GM18870 (cell line): ENCODE measurements around the gene ECHDC1.
A peak's percentile ranks its signal among the peaks of the same experiment; 100 is the strongest.

Source experiments
- ATAC-seq: cut with Tn5 transposase; IDR thresholded peaks from one replicate; pipeline ENCODE4 v1.9.1; 2021; ENCODE audit warnings: moderate library complexity; ENCODE audit not compliant: unreplicated experiment

Gene ECHDC1

DNA sequence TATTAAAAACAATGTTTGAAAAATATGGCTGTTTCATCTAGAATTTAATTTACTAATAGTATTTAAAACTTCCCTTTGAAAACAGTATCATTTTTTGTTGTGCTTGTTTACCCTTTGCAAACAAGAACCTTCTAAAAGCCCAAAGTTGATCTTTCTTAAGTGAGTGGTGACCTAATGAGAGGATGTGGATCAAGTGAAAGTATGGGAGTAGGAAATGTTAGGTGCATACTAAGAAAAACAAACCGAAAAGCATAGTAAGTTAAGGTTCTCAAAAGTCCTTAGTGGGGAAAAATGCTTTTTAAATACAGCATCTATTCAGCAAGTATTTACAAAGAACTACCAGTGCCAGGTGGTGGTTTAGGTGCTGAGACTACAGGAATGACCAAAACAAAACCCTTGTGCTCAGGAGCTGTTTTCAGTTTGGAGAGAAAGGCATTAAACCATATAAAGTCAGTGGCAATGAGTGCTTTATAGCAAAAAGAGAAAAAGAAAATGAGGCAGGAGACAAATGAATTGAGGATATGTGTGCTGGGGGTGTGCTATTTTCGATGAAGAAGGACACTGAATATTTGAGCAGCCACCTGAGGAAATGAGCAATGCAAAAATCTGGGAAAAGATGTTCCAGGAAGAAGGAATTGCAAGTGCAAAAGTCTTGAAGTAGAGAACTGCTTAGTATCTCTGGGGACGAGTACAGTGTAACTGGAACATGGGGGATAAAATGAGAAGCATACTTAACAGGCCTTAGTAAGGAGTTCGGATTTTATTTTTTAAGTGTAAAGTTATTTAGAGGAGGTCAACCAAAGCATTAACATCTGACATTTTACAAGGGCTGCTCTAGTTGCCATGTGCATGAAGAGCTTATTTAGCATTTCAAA lies 52.8 kb downstream of the ECHDC1 start:
- ATAC-seq: peak; percentile 36

DNA sequence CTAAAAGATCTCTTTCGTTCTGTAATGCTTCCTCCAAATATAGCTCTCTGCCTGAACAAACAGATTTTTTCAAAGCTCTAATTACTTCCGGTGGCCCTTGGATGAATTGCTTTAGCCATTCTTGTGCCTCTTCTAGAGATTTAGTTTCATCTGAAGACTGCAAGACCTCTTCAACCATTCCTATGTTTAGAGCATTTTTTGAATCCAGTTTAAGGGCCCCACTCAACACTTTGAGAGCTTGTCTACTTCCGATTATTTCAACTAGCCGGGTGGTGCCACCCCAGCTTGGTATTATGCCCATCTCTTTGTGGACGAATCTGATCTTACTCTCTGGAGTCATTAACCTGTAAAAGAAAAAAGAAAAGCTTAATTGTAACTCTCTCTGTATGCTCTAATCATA lies 53.5 kb downstream of the ECHDC1 start:
- no peak for ATAC-seq

DNA sequence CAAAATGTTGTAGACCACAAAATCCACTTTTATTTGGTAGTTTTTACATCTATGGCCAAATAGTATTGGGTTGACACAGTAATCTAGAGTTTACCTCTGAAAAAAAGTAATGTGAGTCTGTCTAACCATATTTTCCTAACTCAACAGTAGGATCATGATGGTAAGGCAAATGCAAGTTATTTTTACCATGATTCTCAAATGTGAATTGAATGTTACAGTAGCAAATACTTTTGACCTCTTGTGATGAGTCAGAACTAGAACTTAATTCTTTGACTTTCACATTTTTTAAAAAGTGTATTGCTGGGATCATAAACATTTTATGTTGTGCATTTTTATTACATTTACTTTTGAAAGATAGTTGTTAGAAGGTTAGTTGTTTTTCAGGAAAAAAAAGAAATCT lies 54.7 kb downstream of the ECHDC1 start:
- ATAC-seq: peak; percentile 22

DNA sequence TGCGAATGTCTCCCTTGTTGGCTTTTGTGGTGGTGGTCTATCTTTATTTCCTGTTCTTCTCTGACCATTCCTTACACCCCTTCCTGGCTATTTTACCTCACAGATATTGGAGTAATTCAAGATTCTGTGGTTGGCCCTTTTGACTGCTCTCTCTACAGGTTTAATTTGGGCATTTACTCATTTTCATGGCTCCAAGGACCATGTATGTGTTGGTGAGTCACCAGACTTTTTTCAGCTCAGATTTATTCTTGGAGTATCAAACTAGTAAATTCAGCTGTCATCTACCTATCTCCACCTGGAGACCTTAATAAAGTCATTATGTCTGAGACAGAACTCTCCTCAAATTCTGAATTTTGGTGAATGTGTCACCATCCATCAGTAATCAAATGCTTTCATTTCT lies 61.2 kb downstream of the ECHDC1 start:
- no peak for ATAC-seq

DNA sequence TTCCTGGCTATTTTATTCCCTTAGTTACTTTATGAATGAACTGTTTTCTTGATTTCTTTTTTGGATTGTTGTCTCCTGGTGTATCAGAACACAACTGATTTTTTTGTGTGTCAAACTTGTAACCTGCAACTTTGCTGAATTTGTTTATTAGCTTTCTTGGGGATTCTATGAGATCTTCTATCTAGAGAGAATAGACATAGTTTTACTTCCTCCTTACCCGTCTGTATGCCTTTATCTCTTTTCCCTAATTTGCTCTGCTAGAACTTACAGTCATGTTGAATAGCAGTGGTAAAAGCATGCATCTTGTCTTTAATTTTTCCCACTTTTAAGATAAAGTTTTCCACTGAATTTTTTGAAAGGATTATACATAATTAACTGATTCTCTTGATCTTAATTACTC lies 63.6 kb downstream of the ECHDC1 start:
- no peak for ATAC-seq

DNA sequence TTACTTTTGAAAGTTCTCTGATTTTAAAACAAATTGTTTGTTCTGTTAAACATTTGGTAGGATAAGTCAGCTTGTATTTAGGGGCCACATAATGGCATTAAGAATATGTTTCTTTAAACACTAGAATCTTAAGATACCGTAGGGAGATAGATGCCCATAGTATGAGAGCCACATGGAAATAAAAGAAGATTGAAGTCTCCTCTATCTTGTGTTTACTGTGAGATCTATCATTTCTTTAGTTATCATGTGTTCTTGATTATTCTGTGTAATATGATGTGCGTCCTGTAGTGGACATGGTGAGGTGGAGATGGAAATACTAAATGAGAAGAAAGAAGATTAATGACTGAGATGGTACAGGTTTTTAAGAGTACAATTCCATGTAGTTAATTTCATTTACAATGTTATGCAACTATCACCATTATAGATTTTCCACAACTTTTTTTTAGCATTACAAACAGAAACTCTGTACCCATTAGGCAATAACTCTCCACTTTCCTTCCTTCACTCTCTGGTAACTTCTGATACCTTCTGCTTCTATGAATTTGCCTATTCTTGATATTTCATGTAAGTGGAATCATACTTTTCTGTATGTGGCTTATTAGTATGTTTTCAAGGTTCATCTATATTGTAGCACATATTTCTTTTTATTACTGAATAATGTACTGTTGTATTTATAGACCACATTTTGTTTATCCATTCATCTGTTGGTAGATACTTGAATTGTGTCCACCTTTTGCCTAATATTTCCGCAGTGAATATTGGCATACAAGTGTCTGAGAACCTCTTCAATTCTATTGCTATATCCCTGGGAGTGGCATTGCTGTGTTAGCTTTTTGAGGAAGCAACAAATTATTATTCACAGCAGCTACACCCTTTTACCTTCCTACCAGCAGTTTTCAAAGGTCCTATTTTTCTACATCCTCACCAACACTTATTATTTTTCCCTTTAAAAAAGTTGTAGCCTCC lies 65.2 kb downstream of the ECHDC1 start:
- ATAC-seq: no peak

DNA sequence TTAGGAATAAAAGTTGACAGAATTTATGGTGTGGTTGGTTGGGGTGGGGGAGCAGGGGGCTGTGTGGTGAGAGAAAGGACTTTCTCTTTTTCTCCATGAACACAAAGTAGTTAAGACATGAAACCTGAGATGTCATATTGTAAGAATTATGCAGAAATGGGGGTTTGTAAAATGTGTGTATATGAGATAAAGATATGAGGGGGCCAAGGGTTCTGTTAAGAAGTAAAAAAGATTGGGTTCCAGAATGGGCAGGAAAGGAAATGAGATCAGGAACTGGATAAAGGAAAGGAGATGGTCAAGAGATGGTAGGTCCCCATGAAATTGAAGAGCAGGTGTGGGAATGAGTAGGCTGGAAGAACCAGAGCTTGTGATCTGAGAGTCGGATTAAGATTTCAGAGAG lies 67.1 kb downstream of the ECHDC1 start:
- ATAC-seq: no peak

DNA sequence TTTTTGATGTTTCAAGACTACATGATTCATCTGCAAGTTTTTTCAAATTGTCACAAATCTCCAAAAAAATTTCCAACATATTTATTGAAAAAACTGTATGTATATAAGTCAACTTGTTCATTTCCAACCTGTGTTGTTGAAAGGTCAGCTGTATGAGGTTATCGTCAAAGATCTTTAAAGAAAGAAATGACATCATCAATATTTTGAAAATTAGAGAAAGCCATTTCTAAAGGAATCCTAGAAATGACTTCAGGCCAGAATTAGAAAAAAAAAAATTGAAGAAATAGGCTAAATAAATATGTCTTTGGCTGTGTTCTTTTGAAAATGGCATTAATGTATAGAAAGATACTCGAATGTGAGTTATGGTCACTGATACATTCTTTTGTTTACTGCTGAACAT lies 69.9 kb downstream of the ECHDC1 start:
- ATAC-seq: no peak

DNA sequence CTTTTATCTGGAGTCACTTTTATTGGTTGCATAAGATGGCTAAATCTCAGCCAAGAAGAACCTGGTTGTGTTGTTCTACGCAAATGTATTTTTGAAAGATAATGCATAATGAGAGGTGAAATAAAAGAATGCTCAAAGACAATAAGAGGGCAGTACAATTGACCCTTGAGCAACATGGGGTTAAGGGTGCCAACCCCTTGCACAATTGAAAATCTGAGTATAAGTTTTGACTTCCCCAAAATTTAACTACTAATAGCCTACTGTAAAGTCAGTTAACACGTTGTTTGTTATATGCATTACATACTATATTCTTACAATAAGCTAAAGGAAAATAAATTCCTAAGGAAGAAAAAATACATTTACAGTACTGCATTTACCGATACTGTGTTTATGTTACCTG lies 70.8 kb downstream of the ECHDC1 start:
- ATAC-seq: no peak

DNA sequence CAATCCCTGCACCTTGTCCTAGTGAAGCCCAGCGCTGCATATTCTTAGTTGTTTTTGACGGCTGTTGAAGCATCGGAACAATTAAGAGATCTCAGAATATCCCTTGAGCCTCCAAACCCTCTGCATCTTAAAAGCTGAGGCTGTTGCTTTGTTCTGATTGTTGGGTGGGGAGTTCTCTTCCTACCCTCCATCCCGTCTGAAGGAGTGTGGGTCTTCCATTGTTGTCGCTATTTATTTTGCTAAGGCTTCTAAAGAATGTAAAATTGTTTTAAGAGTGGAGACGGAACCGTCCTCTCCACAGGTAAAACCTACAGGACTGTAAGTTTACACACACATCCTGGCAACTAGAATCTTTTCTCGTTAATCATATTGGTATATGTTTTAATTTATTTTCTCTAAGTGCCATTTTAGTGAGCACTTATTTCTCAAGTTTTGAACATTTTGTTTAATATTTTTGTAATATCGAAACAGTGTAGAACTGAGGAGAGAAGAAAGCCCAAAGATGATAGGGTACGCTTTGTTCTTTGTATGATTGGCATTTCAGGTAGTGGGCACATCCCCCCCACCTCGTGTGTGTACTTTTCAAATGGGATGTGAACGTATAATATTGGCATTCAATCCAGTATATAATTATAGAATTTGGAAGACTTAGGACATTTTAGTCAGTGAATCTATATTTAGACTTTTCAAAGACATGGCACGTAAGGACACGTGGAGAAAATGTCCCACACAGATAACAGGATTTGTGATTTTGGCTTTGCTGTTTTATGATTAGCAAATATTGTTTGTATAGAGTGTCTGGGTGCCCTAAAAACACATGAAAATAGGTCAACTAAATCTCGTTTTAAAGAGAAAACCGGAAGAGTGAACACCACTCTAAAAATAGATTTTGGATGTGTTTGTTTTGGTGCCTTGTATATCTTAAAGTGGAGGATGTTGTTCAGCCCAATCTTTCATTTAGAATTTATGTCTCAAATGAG lies 75.5 kb downstream of the ECHDC1 start:
- ATAC-seq: peak; percentile 7

DNA sequence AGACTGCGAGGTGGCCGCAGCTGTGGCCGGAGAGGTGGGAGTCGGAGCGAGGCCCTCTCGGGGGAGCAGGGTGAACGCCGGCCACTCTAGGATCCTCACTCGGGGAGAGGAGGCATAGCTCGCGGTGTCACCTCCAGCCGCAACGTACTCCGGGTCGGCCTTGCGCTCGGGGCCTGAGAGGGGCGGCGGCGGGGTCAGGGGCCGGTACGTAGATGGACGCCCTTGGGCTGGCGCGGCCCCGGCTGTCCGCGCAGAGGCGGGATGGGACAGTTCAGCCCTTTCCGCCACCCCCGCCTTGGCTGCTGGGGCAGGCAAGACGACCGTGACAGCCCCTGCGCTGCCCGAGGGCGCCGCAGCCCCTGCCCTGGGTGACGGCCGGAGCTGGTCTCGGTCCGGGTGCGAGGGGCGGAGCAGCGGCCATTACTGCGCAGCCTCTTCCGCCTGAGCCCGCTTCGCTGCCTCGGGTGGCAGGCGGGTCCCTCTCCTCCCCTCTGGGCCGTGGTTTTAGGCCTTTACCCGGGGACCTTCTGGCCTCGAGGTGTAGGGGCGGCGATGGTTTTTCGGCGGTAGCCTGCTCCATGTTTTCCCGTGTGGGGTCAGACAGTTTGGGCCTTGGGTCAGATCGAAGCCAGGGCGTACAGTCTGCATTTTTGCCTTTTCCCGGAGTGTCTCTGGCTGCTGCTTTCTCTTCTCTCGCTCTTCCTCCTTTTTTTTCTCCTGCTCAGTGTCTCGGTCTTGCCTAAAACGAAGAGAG lies 76.3 kb downstream of the ECHDC1 start:
- peak; percentile 54 for ATAC-seq

DNA sequence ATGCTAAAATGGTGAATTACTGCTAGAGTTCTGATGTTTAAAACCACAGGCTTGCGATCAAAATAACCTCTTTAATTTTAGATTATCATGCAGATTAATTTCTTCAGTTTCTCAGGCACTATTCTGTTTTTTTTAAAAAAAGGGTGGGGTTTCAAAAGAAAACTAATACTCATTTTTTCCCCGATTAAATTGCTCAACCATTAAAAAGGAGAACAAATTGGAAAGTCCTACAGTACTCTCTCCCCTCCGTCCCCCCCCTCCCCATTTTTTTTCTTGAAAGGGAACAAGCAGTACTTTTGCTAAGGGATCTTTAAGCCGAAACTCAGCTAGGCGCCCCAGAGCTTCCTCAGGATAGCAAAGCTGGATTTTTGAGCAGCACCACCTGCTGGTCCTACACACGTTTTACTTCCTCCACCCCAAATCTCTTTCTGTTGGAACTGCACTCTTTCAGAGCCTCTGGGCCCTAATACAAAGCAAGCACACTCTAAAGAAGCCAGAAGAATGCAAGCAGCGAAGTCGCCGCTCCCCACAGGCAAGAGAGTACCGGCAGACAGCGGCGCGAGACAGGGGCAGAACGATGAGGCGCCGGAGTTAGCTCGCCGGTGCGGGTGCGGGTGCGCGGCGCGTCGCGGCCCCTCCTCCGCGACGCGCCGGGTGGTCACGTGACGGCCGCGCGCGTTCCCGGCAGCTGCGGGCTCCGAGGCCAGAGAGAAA lies 77.1 kb downstream of the ECHDC1 start, which contains the start of gene RNF146:
Gene RNF146, plus strand, starts transcription at position 687 of the 714 bp plus-strand sequence. CDS start 13,475 bp downstream, outside the sequence.
- peak; percentile 86 for ATAC-seq

DNA sequence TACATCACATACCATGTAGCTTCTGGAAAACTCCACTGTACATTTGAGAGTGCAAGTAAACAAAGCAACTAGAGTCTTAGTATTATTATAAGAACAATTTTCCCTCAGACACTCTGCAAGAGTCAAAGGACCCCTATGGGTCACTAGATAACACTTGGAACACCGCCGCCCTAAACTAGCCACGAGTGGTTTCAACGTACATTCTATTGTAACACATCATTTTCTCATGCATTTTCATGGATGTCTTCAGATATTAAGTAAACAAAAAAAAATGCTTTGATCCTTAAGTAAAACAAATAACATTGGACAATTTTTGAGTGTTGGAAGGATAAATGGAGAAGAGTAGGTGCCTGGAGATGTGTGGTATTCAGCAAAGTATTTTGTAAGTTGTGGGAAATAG lies 79.9 kb downstream of the ECHDC1 start:
- ATAC-seq: no peak

DNA sequence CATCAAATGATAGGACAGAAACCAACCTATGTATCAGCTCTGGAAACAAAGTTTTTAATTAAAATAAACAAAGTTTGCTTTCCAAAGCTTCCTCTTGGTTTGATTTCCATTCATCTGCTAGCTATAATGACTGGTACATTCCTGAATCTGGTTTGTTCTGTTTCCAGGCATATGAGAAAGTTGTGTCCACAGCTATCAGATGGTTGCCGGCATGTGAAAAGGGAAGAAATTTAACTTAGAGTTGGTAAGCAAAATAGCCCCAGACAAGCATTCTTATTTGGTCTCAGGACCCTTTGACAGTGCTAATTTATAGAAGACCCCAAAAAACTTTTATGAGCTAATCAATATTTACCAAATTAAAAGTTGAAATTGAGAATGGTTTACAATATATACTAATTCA lies 80.5 kb downstream of the ECHDC1 start:
- no peak for ATAC-seq

DNA sequence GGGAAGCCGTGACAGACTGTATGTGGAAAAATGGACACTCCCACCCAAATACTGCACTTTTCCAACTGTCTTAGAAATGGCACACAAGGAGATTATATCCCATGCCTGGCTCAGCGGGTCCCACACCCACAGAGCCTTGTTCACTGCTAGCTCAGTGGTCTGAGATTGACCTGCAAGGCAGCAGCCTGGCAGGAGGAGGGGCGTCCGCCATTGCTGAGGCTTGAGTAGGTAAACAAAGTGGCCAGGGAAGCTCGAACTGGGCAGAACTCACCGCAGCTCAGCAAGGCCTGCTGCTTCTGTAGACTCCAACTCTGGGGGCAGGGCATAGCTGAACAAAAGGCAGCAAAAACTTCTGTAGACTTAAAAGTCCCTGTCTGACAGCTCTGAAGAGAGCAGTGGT lies 88.1 kb downstream of the ECHDC1 start:
- ATAC-seq: no peak

DNA sequence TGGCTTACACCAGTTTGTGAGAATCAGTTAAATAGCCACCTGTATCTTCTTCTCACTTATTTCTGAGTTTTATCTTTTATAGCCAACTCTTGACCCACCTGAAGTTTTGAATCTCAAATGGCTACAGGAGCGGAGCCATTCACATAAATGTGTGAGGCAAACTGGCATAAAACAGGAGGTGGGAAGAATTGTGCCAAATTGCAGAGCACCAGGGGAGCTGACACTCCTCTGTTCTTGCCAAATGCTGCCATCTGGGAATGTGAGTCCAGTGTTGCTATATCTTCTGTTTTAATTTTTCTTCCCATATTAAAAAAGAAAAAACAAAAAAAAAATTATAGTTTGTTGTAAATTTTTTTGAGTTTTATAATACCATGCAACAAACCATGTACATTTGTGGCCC lies 93.8 kb downstream of the ECHDC1 start:
- no peak for ATAC-seq

DNA sequence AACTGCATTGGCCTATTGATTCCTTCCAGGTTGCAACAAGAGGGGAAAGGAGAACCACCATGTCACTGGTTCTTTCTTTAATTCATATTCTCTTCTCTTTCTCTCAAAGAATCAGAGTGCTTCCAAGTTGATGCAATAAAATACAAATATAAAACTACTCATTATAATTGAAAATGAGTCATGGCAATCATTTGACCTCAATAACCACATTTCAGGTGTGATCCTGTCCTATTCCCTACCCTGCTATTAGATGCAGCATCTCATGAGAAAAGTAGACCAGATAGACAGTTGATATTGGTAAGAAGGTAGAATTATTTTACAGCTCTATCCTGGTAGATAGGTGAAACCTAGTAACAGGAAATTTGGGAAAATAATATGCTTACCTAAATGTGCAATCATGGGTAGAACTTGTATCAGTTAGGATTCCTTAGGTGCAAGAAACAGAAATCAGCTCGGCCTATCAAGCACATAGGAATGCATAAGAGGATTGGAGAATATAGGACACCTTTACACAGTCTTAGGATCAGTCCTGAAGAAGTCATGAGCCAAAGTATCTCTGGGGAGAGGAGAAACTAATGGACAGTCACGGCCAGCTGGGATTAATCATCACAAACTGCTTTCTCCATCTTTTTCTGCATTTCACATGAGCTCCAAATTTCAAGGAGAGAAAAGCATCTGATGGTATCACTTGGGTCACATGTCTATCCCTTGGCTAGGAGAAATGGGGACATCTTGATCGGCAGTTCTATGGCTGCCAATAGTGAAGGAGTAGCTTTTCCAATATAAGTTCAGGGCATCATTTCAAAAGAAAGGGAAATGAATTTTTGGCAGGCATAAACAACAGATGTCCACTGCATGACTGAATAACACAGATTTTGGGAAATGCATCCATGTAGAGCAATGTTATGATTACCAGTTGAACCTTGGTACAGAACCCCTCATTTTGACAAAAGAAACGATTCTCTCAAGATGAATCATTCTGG lies 96.0 kb downstream of the ECHDC1 start:
- ATAC-seq: no peak

DNA sequence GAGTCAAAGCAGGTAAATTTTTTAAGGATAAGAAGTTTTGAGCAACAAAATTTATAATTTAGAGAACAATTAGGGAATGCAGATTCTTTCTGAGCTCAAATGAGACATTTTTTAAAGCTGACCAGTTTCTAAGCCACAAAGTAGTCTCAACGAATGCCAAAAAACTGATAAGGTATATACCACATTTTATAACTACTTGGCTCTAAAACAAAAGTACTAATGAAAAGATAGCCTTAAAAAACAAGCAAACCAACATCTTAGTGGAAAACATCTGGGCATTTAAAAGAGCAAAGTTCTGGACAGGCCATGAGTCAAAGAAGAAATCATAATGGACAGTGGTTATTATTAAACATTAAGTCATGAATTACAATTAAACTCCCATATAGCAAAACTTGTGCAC lies 99.9 kb downstream of the ECHDC1 start:
- ATAC-seq: no peak
